K562 (cell line): ENCODE measurements around the gene ANKRD44. TPM values are rescaled to one million over a fixed set of nuclear protein-coding genes. Genes with fewer than 3 reads are reported as not detected.

Source experiments
- ATAC-seq: fragments of 200-7000 bp; cut with Tn5 transposase; 3 replicates; pipeline ENCODE4 v1.9.1; 2020; ENCODE audit warnings: moderate library complexity
- BruUV-seq: library from RNA; stranded (reverse); fragments of 400-500 nt; replicated peaks from 2 replicates; lab custom pipeline; 2021; lab: Mats Ljungman, UMichigan
- CTCF ChIA-PET: fragments of 300-600 bp; formaldehyde crosslinking; extraction: SDS; loops from one replicate; lab custom pipeline; 2021; ENCODE audit warnings: low intra/inter-chr PET ratio; lab: Yijun Ruan, JAX
- POLR2A ChIA-PET: fragments of 300-600, 350-650 bp; sonication (Branson Sonifier 250); formaldehyde crosslinking; extraction: SDS; loops from one replicate; lab custom pipeline; 2021; ENCODE audit warnings: antibody characterized with exemption, inconsistent platforms; lab: Yijun Ruan, JAX
- DNase-seq, 4 experiments: peaks; one replicate each; pipeline versions ENCODE4 v3.0.0 to v3.0.0-alpha.2; 2011 to 2018; ENCODE audit warnings: low spot score in 3 of 4, mixed read lengths in 3 of 4; ENCODE audit errors: extremely low read depth in 1 of 4
- FAIRE-seq: peaks from 2 replicates; lab custom pipeline; 2011; peaks lifted over from hg19 to GRCh38; lab: Jason Lieb, UNC
- H2AFZ ChIP-seq: 2 replicates; pipeline ENCODE4 v1.6.0; 2011; ENCODE audit warnings: low read depth, low read length, control low read depth, inconsistent platforms
- H3K27ac ChIP-seq: fragments of 200-600 bp; 3 replicates; pipeline ENCODE4 v1.8.0; 2011; ENCODE audit warnings: low read depth, mild to moderate bottlenecking, control low read depth, inconsistent platforms, low read length, moderate library complexity, mixed read lengths; ENCODE audit errors: extremely low read depth
- H3K27me3 ChIP-seq, 2 experiments: fragments of 300-600 bp in 1 of 2; 2 replicates in 1 of 2; 3 replicates in 1 of 2; pipeline versions ENCODE4 v1.6.0 to v1.8.0; 2011; ENCODE audit warnings: inconsistent platforms in 2 of 2, low read length in 2 of 2, mild to moderate bottlenecking in 1 of 2, mixed read lengths in 1 of 2, moderate library complexity in 1 of 2; ENCODE audit not compliant: control insufficient read depth in 2 of 2, insufficient read depth in 2 of 2
- H3K36me3 ChIP-seq: fragments of 300-600 bp; 3 replicates; pipeline ENCODE4 v1.8.0; 2011; ENCODE audit warnings: mild to moderate bottlenecking, low read length, inconsistent platforms; ENCODE audit not compliant: control insufficient read depth, insufficient read depth
- H3K4me1 ChIP-seq, 2 experiments: fragments of 200-600 bp in 1 of 2; replicated peaks in 1 of 2; 2 replicates in 1 of 2; 3 replicates in 1 of 2; pipeline versions ENCODE4 v1.5.1 to v1.8.0; 2011; ENCODE audit warnings: inconsistent platforms in 2 of 2, low read length in 2 of 2, mild to moderate bottlenecking in 1 of 2, mixed read lengths in 1 of 2, moderate library complexity in 1 of 2; ENCODE audit not compliant: control insufficient read depth in 2 of 2, insufficient read depth in 2 of 2
- H3K4me2 ChIP-seq: 2 replicates; pipeline ENCODE4 v1.6.1; 2011; ENCODE audit warnings: low read length, control low read depth, inconsistent platforms, mixed read lengths; ENCODE audit not compliant: insufficient read depth
- H3K4me3 ChIP-seq: fragments of 200-600 bp; sonication (generic), shearing (Covaris generic); 2 replicates; pipeline ENCODE4 v1.5.1; 2016; ENCODE audit warnings: control low read depth, inconsistent platforms
- H3K79me2 ChIP-seq: fragments of 200-600 bp; 3 replicates; pipeline ENCODE4 v1.8.0; 2011; ENCODE audit warnings: low read length, inconsistent platforms; ENCODE audit not compliant: control insufficient read depth, insufficient read depth
- H3K9ac ChIP-seq, 2 experiments: 2 replicates each; pipeline versions ENCODE4 v1.6.0 to v1.6.1; 2011; ENCODE audit warnings: low read depth in 2 of 2, low read length in 2 of 2, control low read depth in 1 of 2, inconsistent platforms in 1 of 2, mild to moderate bottlenecking in 1 of 2, mixed read lengths in 1 of 2; ENCODE audit not compliant: insufficient read depth in 1 of 2
- H3K9me1 ChIP-seq: one replicate; pipeline ENCODE4 v1.6.0; 2011; ENCODE audit warnings: inconsistent platforms, mild to moderate bottlenecking, low read length, moderate library complexity; ENCODE audit not compliant: control insufficient read depth, insufficient read depth
- H3K9me3 ChIP-seq: replicated peaks from 2 replicates; pipeline ENCODE4 v1.5.1; 2011; ENCODE audit warnings: low read depth, low read length, inconsistent platforms; ENCODE audit not compliant: control insufficient read depth, insufficient read depth
- H4K20me1 ChIP-seq: replicated peaks from 2 replicates; pipeline ENCODE4 v1.6.1; 2011; ENCODE audit warnings: low read length, inconsistent platforms, mixed read lengths; ENCODE audit not compliant: control insufficient read depth, insufficient read depth
- EHMT2 ChIP-seq: fragments of 450-650 bp; IDR thresholded peaks from 2 replicates; pipeline ENCODE4 v1.6.1; 2018; ENCODE audit warnings: antibody characterized with exemption
- FOXK1 ChIP-seq: sonication (generic); formaldehyde crosslinking; IDR thresholded peaks from 2 replicates; pipeline ENCODE4 v1.8.0; 2022; ENCODE audit warnings: missing genetic modification reagents, mild to moderate bottlenecking, borderline replicate concordance
- FUS ChIP-seq: fragments of 200-400 bp; formaldehyde crosslinking; optimal IDR thresholded peaks from 2 replicates; pipeline ENCODE3; 2017; ENCODE audit warnings: low read depth, low read length
- HCFC1 ChIP-seq: IDR thresholded peaks from 2 replicates; pipeline ENCODE4 v1.6.1; 2012; ENCODE audit warnings: low read depth, low read length, improper control_type of control experiment
- HLTF ChIP-seq: fragments of 450-650 bp; IDR thresholded peaks from 2 replicates; pipeline ENCODE4 v1.6.1; 2016
- SAFB2 ChIP-seq: fragments of 200-400 bp; formaldehyde crosslinking; IDR thresholded peaks from 2 replicates; pipeline ENCODE4 v1.6.1; 2018; ENCODE audit warnings: borderline replicate concordance, low read length, low read depth, moderate library complexity; ENCODE audit not compliant: severe bottlenecking
- ZNF398 ChIP-seq: fragments of 250-450 bp; sonication (Bioruptor Pico); IDR thresholded peaks from 2 replicates; pipeline ENCODE4 v1.8.0; 2021; ENCODE audit warnings: moderate library complexity, mild to moderate bottlenecking, inconsistent platforms
- WGBS: fragments of 100-300 bp; shearing (Covaris generic); methylation state at CpG from one replicate; pipeline ENCODE4 v1.1.6; 2016; ENCODE audit warnings: low coverage, mixed read lengths; ENCODE audit not compliant: insufficient coverage; ENCODE audit errors: missing lambda C conversion rate; 5-methylcytosine and 5-hydroxymethylcytosine counted together
- in situ Hi-C: fragments of 300-500 bp; cut with MboI; formaldehyde crosslinking; loops from 4 replicates; pipeline ENCODE4 v1.15.0; 2018; ENCODE audit warnings: inconsistent platforms, mixed read lengths
- intact Hi-C: fragments of 100-400 bp; cut with micrococcal nuclease; formaldehyde crosslinking; loops from 2 replicates; pipeline ENCODE4 v1.14.2; 2022
- polyA plus RNA-seq, 8 experiments: library from polyadenylated mRNA; depleted of rRNA in 4 of 8; stranded (reverse) in 5 of 8; unstranded in 3 of 8; fragments of >200 nt; fragmentation: Nextera tagmentation in 2 of 8; fragmentation: Illumina TruSeq in 1 of 8; extraction: Ambion mirVana in 2 of 8; extraction: Trizol in 1 of 8; gene quantifications; 2 replicates each; pipeline versions ENCODE4 v1.2.1 to v1.2.3, GENCODE V29; 2011 to 2014; ENCODE audit warnings: inconsistent platforms in 1 of 8, missing spikeins in 1 of 8
- total RNA-seq, 7 experiments: library from RNA; depleted of rRNA in 6 of 7; stranded (reverse); fragments of >200 nt in 6 of 7; fragmentation: Illumina TruSeq in 2 of 7; extraction: Trizol in 2 of 7; gene quantifications; 2 replicates each; pipeline versions ENCODE4 v1.2.1 to v1.2.3, GENCODE V29; 2011 to 2021; ENCODE audit warnings: low replicate concordance in 1 of 7

Gene ANKRD44
- total and polyA plus RNA-seq, 9 of the 15 experiments (the other 6 are each of a cell fraction or from before 2014, with no cell fraction given), result 0.03 to 0.64 (median 0.07) TPM; not detected in 3

- no peaks in the 10 kb centered on the region for H3K9me3 ChIP-seq
- TF ChIP-seq EHMT2 (no peak), HCFC1 (no peak), SAFB2 (no peak), ZNF398 (CRISPR knock-in tag) (no peak), HLTF (no peak), FUS (no peak), FOXK1 (no peak)
- H3K27me3 ChIP-seq, result no peaks in the 10 kb centered on the region; a peak in 2 of 5 replicates
- no peaks in the 10 kb centered on the region for H3K36me3 ChIP-seq
- no peak overlapping the region for H3K4me3 ChIP-seq
- H3K9me1 ChIP-seq, result no peaks in the 10 kb centered on the region
- no peaks in the 10 kb centered on the region; a peak in 1 of 5 replicates for H3K4me1 ChIP-seq
- H2AFZ ChIP-seq, result no peak overlapping the region
- in situ Hi-C loops (no loop called here), intact Hi-C loops (no loop called here)
- ChIA-PET CTCF (no interaction called here), POLR2A (no interaction called here)
- no peak overlapping the region for H3K4me2 ChIP-seq
- BruUV-seq, result no TSS peak
- no peaks in the 10 kb centered on the region for H3K79me2 ChIP-seq
- no peak overlapping the region for H3K9ac ChIP-seq
- H4K20me1 ChIP-seq, result no peaks in the 10 kb centered on the region
- no peak for ATAC-seq
- DNase-seq, result no peak
- H3K27ac ChIP-seq, result no peak overlapping the region
- 4% methylated on average over 2 of the region's 2 CpGs for WGBS
- FAIRE-seq, result no peak
Observed at GRCh38 chr2:197232010-197232409, 78.6 kb downstream of the ANKRD44 start.
